Liver (tissue), 3 donors: ENCODE results near the gene ODAD3.

Experiments used
- ATF3 ChIP-seq: IDR thresholded peaks from 2 replicates; pipeline ENCODE4 v1.6.1; 2016; ENCODE audit warnings: antibody characterized with exemption
- CTCF ChIP-seq: fragments of 150-350 bp; IDR thresholded peaks from 2 replicates; pipeline ENCODE4 v1.5.1; 2017; ENCODE audit warnings: improper control_type of control experiment, low read depth, low read length; ENCODE audit not compliant: missing input control
- EGR1 ChIP-seq, 2 donors: IDR thresholded peaks; 2 replicates each; pipeline ENCODE4 v1.6.1; 2016 to 2018; ENCODE audit warnings: antibody characterized with exemption in 2 of 2, low read depth in 2 of 2
- FOXA1 ChIP-seq: IDR thresholded peaks from 2 replicates; pipeline ENCODE4 v1.6.1; 2016; ENCODE audit warnings: antibody characterized with exemption
- GABPA ChIP-seq, 2 donors: IDR thresholded peaks in 1 of 2; conservative IDR thresholded peaks in 1 of 2; 2 replicates each; pipeline ENCODE4 v1.6.1; 2016; ENCODE audit warnings: antibody characterized with exemption in 2 of 2, mild to moderate bottlenecking in 1 of 2, moderate library complexity in 1 of 2
- RAD21 ChIP-seq, 2 donors: IDR thresholded peaks; 2 replicates each; pipeline ENCODE4 v1.6.1; 2016; ENCODE audit warnings: antibody characterized with exemption in 2 of 2, mild to moderate bottlenecking in 2 of 2
- TAF1 ChIP-seq: conservative IDR thresholded peaks from 2 replicates; pipeline ENCODE4 v1.6.1; 2016; ENCODE audit warnings: antibody characterized with exemption, mild to moderate bottlenecking
- YY1 ChIP-seq: IDR thresholded peaks from 2 replicates; pipeline ENCODE4 v1.6.1; 2016; ENCODE audit warnings: antibody characterized with exemption, mild to moderate bottlenecking
- TF ChIP-seq, protein P1 (sequence below): IDR thresholded peaks from 2 replicates; pipeline ENCODE4 v1.6.1; 2016; ENCODE audit warnings: antibody characterized with exemption, mild to moderate bottlenecking
- TF ChIP-seq, protein P2 (sequence below): IDR thresholded peaks from 2 replicates; pipeline ENCODE4 v1.6.1; 2016; ENCODE audit warnings: antibody characterized with exemption
- TF ChIP-seq, protein P3 (sequence below): IDR thresholded peaks from 2 replicates; pipeline ENCODE4 v1.6.1; 2016; ENCODE audit warnings: antibody characterized with exemption
- donor health status: healthy.
- donor health status: healthy.

DNA sequence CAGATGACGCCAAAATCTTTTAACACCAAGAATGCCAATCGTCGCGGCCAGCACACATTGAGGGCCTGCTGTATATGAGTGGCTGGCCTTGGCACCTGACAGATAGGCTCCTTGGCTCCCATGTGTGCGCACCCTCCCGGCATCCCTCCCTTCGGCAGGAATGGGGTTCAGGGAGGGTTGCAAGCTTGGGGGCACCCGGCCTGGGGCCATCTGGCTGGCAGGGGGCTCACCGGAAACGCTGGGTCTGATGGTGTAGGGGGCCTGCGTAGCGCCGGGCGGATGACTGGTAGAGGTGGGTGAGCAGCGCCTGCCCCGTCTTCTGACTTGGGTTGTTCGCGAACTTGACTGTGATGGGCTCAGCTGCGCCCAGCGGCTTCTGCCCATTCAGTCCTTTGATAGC, 22.9 kb upstream of the ODAD3 start:
- TF ChIP-seq, protein P1, sequence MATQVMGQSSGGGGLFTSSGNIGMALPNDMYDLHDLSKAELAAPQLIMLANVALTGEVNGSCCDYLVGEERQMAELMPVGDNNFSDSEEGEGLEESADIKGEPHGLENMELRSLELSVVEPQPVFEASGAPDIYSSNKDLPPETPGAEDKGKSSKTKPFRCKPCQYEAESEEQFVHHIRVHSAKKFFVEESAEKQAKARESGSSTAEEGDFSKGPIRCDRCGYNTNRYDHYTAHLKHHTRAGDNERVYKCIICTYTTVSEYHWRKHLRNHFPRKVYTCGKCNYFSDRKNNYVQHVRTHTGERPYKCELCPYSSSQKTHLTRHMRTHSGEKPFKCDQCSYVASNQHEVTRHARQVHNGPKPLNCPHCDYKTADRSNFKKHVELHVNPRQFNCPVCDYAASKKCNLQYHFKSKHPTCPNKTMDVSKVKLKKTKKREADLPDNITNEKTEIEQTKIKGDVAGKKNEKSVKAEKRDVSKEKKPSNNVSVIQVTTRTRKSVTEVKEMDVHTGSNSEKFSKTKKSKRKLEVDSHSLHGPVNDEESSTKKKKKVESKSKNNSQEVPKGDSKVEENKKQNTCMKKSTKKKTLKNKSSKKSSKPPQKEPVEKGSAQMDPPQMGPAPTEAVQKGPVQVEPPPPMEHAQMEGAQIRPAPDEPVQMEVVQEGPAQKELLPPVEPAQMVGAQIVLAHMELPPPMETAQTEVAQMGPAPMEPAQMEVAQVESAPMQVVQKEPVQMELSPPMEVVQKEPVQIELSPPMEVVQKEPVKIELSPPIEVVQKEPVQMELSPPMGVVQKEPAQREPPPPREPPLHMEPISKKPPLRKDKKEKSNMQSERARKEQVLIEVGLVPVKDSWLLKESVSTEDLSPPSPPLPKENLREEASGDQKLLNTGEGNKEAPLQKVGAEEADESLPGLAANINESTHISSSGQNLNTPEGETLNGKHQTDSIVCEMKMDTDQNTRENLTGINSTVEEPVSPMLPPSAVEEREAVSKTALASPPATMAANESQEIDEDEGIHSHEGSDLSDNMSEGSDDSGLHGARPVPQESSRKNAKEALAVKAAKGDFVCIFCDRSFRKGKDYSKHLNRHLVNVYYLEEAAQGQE: no peak
- no peak for TF ChIP-seq CTCF
- no peak for TF ChIP-seq FOXA1
- TF ChIP-seq, protein P2, sequence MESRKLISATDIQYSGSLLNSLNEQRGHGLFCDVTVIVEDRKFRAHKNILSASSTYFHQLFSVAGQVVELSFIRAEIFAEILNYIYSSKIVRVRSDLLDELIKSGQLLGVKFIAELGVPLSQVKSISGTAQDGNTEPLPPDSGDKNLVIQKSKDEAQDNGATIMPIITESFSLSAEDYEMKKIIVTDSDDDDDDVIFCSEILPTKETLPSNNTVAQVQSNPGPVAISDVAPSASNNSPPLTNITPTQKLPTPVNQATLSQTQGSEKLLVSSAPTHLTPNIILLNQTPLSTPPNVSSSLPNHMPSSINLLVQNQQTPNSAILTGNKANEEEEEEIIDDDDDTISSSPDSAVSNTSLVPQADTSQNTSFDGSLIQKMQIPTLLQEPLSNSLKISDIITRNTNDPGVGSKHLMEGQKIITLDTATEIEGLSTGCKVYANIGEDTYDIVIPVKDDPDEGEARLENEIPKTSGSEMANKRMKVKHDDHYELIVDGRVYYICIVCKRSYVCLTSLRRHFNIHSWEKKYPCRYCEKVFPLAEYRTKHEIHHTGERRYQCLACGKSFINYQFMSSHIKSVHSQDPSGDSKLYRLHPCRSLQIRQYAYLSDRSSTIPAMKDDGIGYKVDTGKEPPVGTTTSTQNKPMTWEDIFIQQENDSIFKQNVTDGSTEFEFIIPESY: no peak
- TF ChIP-seq ATF3: no peak
- TF ChIP-seq TAF1: no peak
- no peak for TF ChIP-seq YY1
- TF ChIP-seq, protein P3, sequence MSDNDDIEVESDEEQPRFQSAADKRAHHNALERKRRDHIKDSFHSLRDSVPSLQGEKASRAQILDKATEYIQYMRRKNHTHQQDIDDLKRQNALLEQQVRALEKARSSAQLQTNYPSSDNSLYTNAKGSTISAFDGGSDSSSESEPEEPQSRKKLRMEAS: no peak
- TF ChIP-seq EGR1 (IDR thresholded peaks at IDR 0.05; ENCODE audit: low read depth in 2 of 2): no peak
- no peak for TF ChIP-seq RAD21 (IDR thresholded peaks at IDR 0.05)
- no peak for TF ChIP-seq GABPA (IDR thresholded peaks at IDR 0.05 in 1 of 2, conservative IDR thresholded peaks at IDR 0.05 in 1 of 2)
